ENCODE data around the gene LMO1.

The LMO1 gene

GRCh38 chr11:8242499-8243280 is 21.0 kb downstream of the LMO1 start:
- no peak for DNase-seq

- DNase-seq = no peak
These were observed 21.6 kb downstream of the LMO1 start for GRCh38 chr11:8242118-8242475.

- no peak for DNase-seq
These were observed 22.1 kb downstream of the LMO1 start for GRCh38 chr11:8241373-8242117.

GRCh38 chr11:8239536-8240228 is 24.0 kb downstream of the LMO1 start:
- DNase-seq = no peak

- DNase-seq = no peak
These were observed 24.6 kb downstream of the LMO1 start for GRCh38 chr11:8239040-8239439.

GRCh38 chr11:8237453-8237852 is 26.2 kb downstream of the LMO1 start:
- DNase-seq = no peak

- no peak for DNase-seq
These were observed 27.8 kb downstream of the LMO1 start for GRCh38 chr11:8235925-8236324.

GRCh38 chr11:8234910-8235309 is 28.8 kb downstream of the LMO1 start:
- no peak for DNase-seq

GRCh38 chr11:8234425-8234821 is 29.3 kb downstream of the LMO1 start:
- no peak for DNase-seq

- DNase-seq = no peak
These were observed 29.8 kb downstream of the LMO1 start for GRCh38 chr11:8233691-8234424.

GRCh38 chr11:8232849-8233606 is 30.6 kb downstream of the LMO1 start:
- DNase-seq = no peak

GRCh38 chr11:8232414-8232813 is 31.3 kb downstream of the LMO1 start:
- no peak for DNase-seq

- DNase-seq = no peak
These were observed 31.7 kb downstream of the LMO1 start for GRCh38 chr11:8231979-8232378.

GRCh38 chr11:8230921-8231847 is 32.5 kb downstream of the LMO1 start:
- no peak for DNase-seq

GRCh38 chr11:8230178-8230859 is 33.4 kb downstream of the LMO1 start:
- DNase-seq = no peak

- DNase-seq = no peak
These were observed 34.1 kb downstream of the LMO1 start for GRCh38 chr11:8229299-8230177.

GRCh38 chr11:8228231-8228630 is 35.4 kb downstream of the LMO1 start:
- no peak for DNase-seq

- DNase-seq = no peak
These were observed 36.2 kb downstream of the LMO1 start for GRCh38 chr11:8227156-8228152.
